Upper lobe of right lung (tissue), 1 donor: ENCODE measurements around the gene CDK1. TPM values are rescaled to one million over a fixed set of nuclear protein-coding genes. Genes with fewer than 3 reads are reported as not detected.

Source experiments
- ATAC-seq: fragments of 200-7000 bp; cut with Tn5 transposase; one replicate; pipeline ENCODE4 v1.9.1; 2020; ENCODE audit warnings: mild to moderate bottlenecking, moderate library complexity
- DNase-seq: peaks from one replicate; pipeline ENCODE4 v3.0.0-alpha.2; 2020
- H3K27ac ChIP-seq: fragments of 200-600 bp; one replicate; pipeline ENCODE4 v1.8.0; 2022
- H3K27me3 ChIP-seq: fragments of 200-600 bp; one replicate; pipeline ENCODE4 v1.8.0; 2022; ENCODE audit warnings: mild to moderate bottlenecking
- H3K36me3 ChIP-seq: fragments of 200-600 bp; one replicate; pipeline ENCODE4 v1.8.0; 2022
- H3K4me1 ChIP-seq: fragments of 200-600 bp; one replicate; pipeline ENCODE4 v1.8.0; 2022
- H3K4me3 ChIP-seq: fragments of 200-600 bp; one replicate; pipeline ENCODE4 v1.8.0; 2022; ENCODE audit warnings: mild to moderate bottlenecking
- H3K9me3 ChIP-seq: fragments of 200-600 bp; one replicate; pipeline ENCODE4 v1.8.0; 2022
- intact Hi-C: fragments of 100-400 bp; cut with DNase I; formaldehyde crosslinking; loops from one replicate; pipeline ENCODE4 v1.11.0; 2022
- total RNA-seq: library from RNA; stranded (reverse); fragmentation: NEBNext Ultra II Directional; extraction: Animal tissue kit (Norgen Biotek cat#: 25700); gene quantifications from one replicate; pipeline ENCODE4 v1.2.1, GENCODE V29; 2021
- TF ChIP-seq, protein P1 (sequence below): fragments of 200-600 bp; IDR thresholded peaks from one replicate; pipeline ENCODE4 v1.8.0; 2022; ENCODE audit warnings: antibody characterized with exemption
- donor health status: DM: no; HTN: yes; CAD: no; lungs with severe emphysema.

The CDK1 gene
- total RNA-seq, 1 donor from 2014 or later = 3.4 TPM

DNA sequence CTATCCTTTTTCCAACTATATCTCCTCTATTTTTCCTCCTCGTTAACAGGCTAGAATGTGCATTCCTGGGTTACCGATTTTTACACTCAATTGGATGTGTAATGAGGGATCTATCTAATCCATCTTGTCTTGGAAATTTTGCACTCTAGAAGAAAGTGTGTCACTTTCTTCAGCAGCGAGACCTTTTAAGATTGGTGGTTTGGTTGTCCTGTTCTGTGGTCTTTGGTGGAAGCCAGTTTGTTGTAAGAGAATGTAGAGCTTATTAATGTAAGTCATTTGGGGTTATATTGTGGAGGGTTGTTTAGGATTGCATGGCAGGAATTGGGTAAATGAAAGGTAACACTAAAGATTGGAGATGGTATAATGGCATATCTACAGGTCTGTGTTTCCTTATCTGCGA, 16.7 kb downstream of the CDK1 start:
- ATAC-seq = no peak
- no peak for DNase-seq
- TF ChIP-seq, protein P1, sequence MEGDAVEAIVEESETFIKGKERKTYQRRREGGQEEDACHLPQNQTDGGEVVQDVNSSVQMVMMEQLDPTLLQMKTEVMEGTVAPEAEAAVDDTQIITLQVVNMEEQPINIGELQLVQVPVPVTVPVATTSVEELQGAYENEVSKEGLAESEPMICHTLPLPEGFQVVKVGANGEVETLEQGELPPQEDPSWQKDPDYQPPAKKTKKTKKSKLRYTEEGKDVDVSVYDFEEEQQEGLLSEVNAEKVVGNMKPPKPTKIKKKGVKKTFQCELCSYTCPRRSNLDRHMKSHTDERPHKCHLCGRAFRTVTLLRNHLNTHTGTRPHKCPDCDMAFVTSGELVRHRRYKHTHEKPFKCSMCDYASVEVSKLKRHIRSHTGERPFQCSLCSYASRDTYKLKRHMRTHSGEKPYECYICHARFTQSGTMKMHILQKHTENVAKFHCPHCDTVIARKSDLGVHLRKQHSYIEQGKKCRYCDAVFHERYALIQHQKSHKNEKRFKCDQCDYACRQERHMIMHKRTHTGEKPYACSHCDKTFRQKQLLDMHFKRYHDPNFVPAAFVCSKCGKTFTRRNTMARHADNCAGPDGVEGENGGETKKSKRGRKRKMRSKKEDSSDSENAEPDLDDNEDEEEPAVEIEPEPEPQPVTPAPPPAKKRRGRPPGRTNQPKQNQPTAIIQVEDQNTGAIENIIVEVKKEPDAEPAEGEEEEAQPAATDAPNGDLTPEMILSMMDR = no peak
- Histone ChIP-seq H3K27me3 (no peaks in the 10 kb centered on the region), H3K4me1 (no peaks in the 10 kb centered on the region), H3K9me3 (no peaks in the 10 kb centered on the region), H3K4me3 (no peak overlapping the region), H3K36me3 (no peaks in the 10 kb centered on the region), H3K27ac (no peak overlapping the region)
- intact Hi-C loops = no loop called here

DNA sequence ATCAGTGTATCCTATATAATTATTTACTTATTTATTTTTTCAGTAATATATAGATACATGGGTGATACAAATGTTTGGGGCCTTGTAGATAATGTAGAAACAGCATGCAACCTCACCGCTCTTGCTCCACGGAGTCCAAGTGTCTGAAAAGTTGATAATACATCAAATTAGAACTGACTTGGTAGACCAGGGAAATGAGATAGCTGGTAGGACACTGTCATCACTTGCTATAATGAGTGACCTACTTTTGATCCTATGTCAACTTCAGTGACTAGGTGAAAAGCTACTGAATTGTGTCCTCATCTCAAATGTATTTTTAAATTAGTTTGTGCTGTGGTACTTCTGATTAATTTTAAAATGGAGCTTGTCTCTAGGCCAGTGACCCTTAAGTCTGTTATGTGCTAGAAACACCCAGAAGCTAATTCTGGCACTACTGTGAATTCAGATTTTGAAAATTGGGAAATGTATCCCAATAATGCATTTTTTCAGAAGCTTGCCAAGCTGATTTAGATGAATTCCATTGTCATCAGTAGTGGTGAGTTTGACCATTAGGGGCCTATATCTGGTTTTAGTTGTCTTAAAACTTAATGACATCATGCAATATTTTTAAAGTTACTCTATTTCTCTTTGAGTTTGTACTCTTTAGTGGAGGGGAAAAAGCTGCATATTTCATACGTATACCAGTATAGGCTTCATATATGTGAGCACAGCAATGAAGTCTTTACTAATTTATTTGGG, 17.4 kb downstream of the CDK1 start:
- no peak for ATAC-seq
- no peaks in the 10 kb centered on the region for H3K36me3 ChIP-seq
- H3K27ac ChIP-seq = no peak overlapping the region
- intact Hi-C loops = no loop called here
- TF ChIP-seq, protein P1 = no peak
- H3K4me1 ChIP-seq = no peaks in the 10 kb centered on the region
- no peaks in the 10 kb centered on the region for H3K9me3 ChIP-seq
- H3K4me3 ChIP-seq = no peak overlapping the region
- DNase-seq = no peak
- H3K27me3 ChIP-seq = no peaks in the 10 kb centered on the region

DNA sequence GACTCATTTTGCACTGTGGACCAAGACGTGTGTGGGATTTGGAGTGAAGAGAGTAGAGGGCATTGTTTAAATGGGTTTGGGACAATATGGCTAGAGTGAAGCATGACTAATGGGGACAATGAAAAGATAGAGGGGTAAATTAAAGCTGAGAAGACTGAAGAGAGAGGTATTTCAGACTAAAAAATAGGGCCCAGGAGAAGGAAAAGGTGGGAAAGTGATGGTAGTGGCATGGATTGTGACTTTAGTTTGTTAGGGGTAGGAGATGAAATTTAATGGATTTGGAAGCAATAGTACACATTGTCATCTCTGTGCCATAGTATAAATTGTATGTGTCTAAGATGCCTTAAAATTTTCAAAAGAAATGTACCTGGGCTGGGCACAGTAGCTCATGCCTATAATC, 18.2 kb downstream of the CDK1 start:
- H3K4me1 ChIP-seq = peaks cover 7% of the 10 kb centered on the region
- no peaks in the 10 kb centered on the region for H3K9me3 ChIP-seq
- no peak overlapping the region for H3K4me3 ChIP-seq
- TF ChIP-seq, protein P1 = no peak
- intact Hi-C loops = no loop called here
- DNase-seq = no peak
- no peaks in the 10 kb centered on the region for H3K27me3 ChIP-seq
- H3K27ac ChIP-seq = no peak overlapping the region
- no peak for ATAC-seq
- H3K36me3 ChIP-seq = no peaks in the 10 kb centered on the region

DNA sequence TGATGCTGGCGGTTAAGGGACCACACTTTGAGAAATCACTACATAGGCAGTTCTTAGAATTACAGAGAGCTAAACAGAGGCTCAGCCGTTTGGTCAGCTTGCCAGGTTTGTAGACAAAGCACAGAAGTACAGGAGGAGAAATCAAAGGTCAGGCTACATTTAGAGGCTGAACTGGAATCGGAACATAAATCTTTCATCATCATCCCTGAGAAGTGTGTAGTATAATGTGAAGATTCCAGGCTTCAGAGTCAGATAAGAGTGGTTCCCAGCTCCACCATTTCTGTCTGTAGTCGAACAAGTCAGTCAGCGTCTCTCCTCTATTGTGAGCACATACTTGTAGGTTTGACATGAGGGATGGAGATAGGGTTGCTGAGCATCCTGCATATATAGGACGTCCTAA, 18.9 kb downstream of the CDK1 start:
- H3K4me1 ChIP-seq = peaks cover 12% of the 10 kb centered on the region
- TF ChIP-seq, protein P1 = no peak
- intact Hi-C loops = no loop called here
- H3K4me3 ChIP-seq = no peak overlapping the region
- H3K36me3 ChIP-seq = no peaks in the 10 kb centered on the region
- H3K27ac ChIP-seq = no peak overlapping the region
- ATAC-seq (no peak), DNase-seq (no peak)
- H3K9me3 ChIP-seq = no peaks in the 10 kb centered on the region
- H3K27me3 ChIP-seq = no peaks in the 10 kb centered on the region

DNA sequence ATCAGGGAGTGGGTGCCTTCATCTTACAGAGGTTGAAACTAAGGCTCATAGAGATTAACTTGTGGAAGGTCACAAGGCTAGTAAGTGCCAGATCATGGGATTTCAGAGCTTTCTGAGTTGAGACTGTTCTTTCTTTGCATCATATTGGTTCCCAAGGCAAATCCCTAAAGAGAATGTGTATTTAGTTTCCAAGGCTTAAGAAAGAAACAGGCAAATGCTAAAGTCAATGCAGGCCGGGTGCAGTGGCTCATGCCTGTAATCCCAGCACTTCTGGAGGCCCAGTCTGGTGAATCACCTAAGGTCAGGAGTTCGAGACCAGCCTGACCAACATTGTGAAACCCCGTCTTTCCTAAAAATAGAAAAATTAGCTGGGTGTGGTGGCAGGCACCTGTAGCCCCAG, 19.8 kb downstream of the CDK1 start:
- DNase-seq = no peak
- no peaks in the 10 kb centered on the region for H3K27me3 ChIP-seq
- H3K9me3 ChIP-seq = no peaks in the 10 kb centered on the region
- intact Hi-C loops = no loop called here
- no peak overlapping the region for H3K27ac ChIP-seq
- TF ChIP-seq, protein P1 = no peak
- H3K36me3 ChIP-seq = no peaks in the 10 kb centered on the region
- H3K4me3 ChIP-seq = no peak overlapping the region
- no peak for ATAC-seq
- peaks cover 12% of the 10 kb centered on the region for H3K4me1 ChIP-seq

DNA sequence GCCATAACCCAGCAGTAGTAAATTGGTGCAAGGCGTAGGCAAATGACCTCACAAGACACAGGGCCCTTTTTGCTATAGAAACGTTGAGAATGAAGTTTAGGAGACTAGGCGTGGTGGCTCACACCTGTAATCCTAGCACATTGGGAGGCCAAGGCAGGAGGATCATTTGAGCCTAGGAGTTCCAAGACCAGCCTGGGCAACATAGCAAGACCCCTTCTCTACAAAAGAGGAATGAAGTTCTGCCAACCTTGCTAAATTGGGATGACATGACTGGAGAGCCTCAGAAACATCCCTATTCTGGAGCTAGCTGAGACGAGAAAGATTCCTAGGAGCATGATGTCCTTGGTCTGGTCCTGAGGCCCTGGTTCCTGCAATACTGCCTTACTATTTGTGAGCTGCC, 20.6 kb downstream of the CDK1 start:
- ATAC-seq (no peak), DNase-seq (no peak)
- TF ChIP-seq, protein P1 = no peak
- Histone ChIP-seq H3K36me3 (no peaks in the 10 kb centered on the region), H3K4me3 (no peak overlapping the region), H3K9me3 (no peaks in the 10 kb centered on the region), H3K4me1 (peaks cover 12% of the 10 kb centered on the region), H3K27me3 (no peaks in the 10 kb centered on the region), H3K27ac (no peak overlapping the region)
- intact Hi-C loops = no loop called here
